ENCODE results near the gene RFESD.

GRCh38 chr5:95670568-95670967, 24.0 kb downstream of the RFESD start:
- TF ChIP-seq CEBPB (IDR thresholded peaks at IDR 0.05; ENCODE audit: low read depth, low read length) (no peak), CTCF (conservative IDR thresholded peaks at IDR 0.05; ENCODE audit: low read depth, low read length) (no peak), RAD21 (IDR thresholded peaks at IDR 0.05; ENCODE audit: low read length) (no peak), SMC3 (IDR thresholded peaks at IDR 0.05; ENCODE audit: low read depth, low read length) (no peak), USF2 (IDR thresholded peaks at IDR 0.05; ENCODE audit: low read depth, low read length) (no peak), RFX5 (IDR thresholded peaks at IDR 0.05; ENCODE audit: low read depth, low read length) (no peak), POLR2A (IDR thresholded peaks at IDR 0.05; ENCODE audit: low read depth, low read length) (no peak), MAZ (IDR thresholded peaks at IDR 0.05; ENCODE audit: borderline replicate concordance, low read depth, low read length) (no peak), CHD1 (IDR thresholded peaks at IDR 0.05; ENCODE audit: low read depth, low read length) (no peak), RCOR1 (IDR thresholded peaks at IDR 0.05; ENCODE audit: insufficient replicate concordance, low read length) (no peak), MAFK (IDR thresholded peaks at IDR 0.05; ENCODE audit: low read depth, low read length) (no peak)

All from IMR-90 (cell line).